Stomach (tissue), 4 donors: ENCODE measurements around the gene CRISPLD2.

Experiments used
- POLR2A ChIP-seq, 4 donors: fragments of 450-650 bp; IDR thresholded peaks; one replicate each; pipeline ENCODE4 v1.6.1; 2016; ENCODE audit warnings: antibody characterized with exemption in 4 of 4, control low read depth in 2 of 4, mild to moderate bottlenecking in 1 of 4, moderate library complexity in 1 of 4
- POLR2AphosphoS5 ChIP-seq, 3 donors: sonication (generic); formaldehyde crosslinking; IDR thresholded peaks; one replicate each; pipeline ENCODE4 v1.6.1; 2016; ENCODE audit warnings: antibody characterized with exemption in 3 of 3
- TF ChIP-seq, protein P1 (sequence below), 7 experiments: fragments of 450-650 bp in 4 of 7; fragments of 200-600 bp in 3 of 7; sonication (generic) in 3 of 7; IDR thresholded peaks; one replicate each; pipeline ENCODE4 v1.5.1; 2016 to 2019; ENCODE audit warnings: antibody characterized with exemption in 7 of 7, control low read depth in 2 of 7, mild to moderate bottlenecking in 1 of 7

DNA sequence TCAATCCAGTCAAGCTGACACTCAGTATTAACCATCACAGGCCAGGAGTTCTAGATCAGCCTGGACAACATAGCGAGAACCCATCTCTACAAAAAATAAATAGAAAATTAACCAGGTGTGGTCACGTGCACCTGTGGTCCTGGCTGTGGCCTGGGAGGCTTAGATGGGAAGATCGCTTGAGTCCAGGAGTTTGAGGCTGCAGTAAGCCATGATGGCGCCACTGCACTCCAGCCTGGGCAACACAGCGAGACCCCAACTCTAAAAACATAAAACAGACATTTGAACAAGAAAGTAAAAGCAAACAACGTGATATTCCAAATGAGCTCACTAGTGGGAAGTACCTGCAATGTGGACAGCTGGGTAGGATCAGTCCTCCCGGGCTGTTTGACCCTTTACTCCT is 41.9 kb downstream of the CRISPLD2 start:
- TF ChIP-seq POLR2A (IDR thresholded peaks at IDR 0.05) (no peak), POLR2AphosphoS5 (IDR thresholded peaks at IDR 0.05) (no peak)
- TF ChIP-seq, protein P1, sequence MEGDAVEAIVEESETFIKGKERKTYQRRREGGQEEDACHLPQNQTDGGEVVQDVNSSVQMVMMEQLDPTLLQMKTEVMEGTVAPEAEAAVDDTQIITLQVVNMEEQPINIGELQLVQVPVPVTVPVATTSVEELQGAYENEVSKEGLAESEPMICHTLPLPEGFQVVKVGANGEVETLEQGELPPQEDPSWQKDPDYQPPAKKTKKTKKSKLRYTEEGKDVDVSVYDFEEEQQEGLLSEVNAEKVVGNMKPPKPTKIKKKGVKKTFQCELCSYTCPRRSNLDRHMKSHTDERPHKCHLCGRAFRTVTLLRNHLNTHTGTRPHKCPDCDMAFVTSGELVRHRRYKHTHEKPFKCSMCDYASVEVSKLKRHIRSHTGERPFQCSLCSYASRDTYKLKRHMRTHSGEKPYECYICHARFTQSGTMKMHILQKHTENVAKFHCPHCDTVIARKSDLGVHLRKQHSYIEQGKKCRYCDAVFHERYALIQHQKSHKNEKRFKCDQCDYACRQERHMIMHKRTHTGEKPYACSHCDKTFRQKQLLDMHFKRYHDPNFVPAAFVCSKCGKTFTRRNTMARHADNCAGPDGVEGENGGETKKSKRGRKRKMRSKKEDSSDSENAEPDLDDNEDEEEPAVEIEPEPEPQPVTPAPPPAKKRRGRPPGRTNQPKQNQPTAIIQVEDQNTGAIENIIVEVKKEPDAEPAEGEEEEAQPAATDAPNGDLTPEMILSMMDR (IDR thresholded peaks at IDR 0.05): no peak
